Activated naive CD4-positive, alpha-beta T cell treated with anti-CD3 and anti-CD28 coated beads for 36 hours (primary cell): ENCODE data around the gene ADAMTS12. TPM values are rescaled to one million over a fixed set of nuclear protein-coding genes. Genes with fewer than 3 reads are reported as not detected.

Source experiments
- CTCF ChIA-PET: fragments of 350-600 bp; sonication (Branson Sonifier 250); formaldehyde crosslinking; loops from one replicate; lab custom pipeline; 2021; ENCODE audit warnings: antibody characterized with exemption; lab: Charles Lee
- DNase-seq: peaks from one replicate; pipeline ENCODE4 v3.0.0-alpha.2; 2020
- H3K27ac Mint-ChIP-seq: one replicate; pipeline ENCODE4 v1.8.0; 2021; ENCODE audit warnings: mild to moderate bottlenecking, mixed read lengths
- H3K27me3 Mint-ChIP-seq: one replicate; pipeline ENCODE4 v1.8.0; 2021; ENCODE audit warnings: low read depth, mixed read lengths
- H3K36me3 Mint-ChIP-seq: one replicate; pipeline ENCODE4 v1.8.0; 2021; ENCODE audit warnings: low read depth, mixed read lengths
- H3K4me1 Mint-ChIP-seq: one replicate; pipeline ENCODE4 v1.8.0; 2021; ENCODE audit warnings: low read depth, mixed read lengths
- H3K4me3 Mint-ChIP-seq: one replicate; pipeline ENCODE4 v1.8.0; 2021; ENCODE audit warnings: mild to moderate bottlenecking, moderate library complexity, mixed read lengths
- H3K9me3 Mint-ChIP-seq: one replicate; pipeline ENCODE4 v1.8.0; 2021; ENCODE audit warnings: mixed read lengths
- intact Hi-C: fragments of 100-400 bp; cut with micrococcal nuclease; formaldehyde crosslinking; loops from one replicate; pipeline ENCODE4 v1.15.1; 2023
- total RNA-seq, 2 experiments: library from RNA; stranded (reverse); gene quantifications; one replicate each; pipeline ENCODE4 v1.2.3, GENCODE V29; 2021

Gene ADAMTS12
- total RNA-seq, 2 experiments from 2014 or later, result not detected

- H3K4me3 Mint-ChIP-seq, result no peak overlapping the region
- CTCF ChIA-PET, result no interaction called here
- intact Hi-C loops, result no loop called here
- no peaks in the 10 kb centered on the region for H3K4me1 Mint-ChIP-seq
- no peaks in the 10 kb centered on the region for H3K36me3 Mint-ChIP-seq
- H3K27me3 Mint-ChIP-seq, result no peaks in the 10 kb centered on the region
- DNase-seq, result no peak
- H3K27ac Mint-ChIP-seq, result no peak overlapping the region
- no peaks in the 10 kb centered on the region for H3K9me3 Mint-ChIP-seq
These were observed 205.7 kb downstream of the ADAMTS12 start for GRCh38 chr5:33685873-33686755.

- DNase-seq, result no peak
- Mint-ChIP-seq H3K36me3 (no peaks in the 10 kb centered on the region), H3K27me3 (no peaks in the 10 kb centered on the region), H3K4me3 (no peak overlapping the region), H3K4me1 (no peaks in the 10 kb centered on the region), H3K9me3 (peaks cover 1% of the 10 kb centered on the region), H3K27ac (no peak overlapping the region)
- intact Hi-C loops, result no loop called here
- CTCF ChIA-PET, result interaction anchor here (0.7 kb wide), 1 partner anchor 285 kb away, joined by 3 read pairs; no protein-coding TSS in a partner anchor
These were observed 207.2 kb downstream of the ADAMTS12 start for GRCh38 chr5:33684496-33685159.

- H3K27me3 Mint-ChIP-seq, result no peaks in the 10 kb centered on the region
- intact Hi-C loops, result no loop called here
- no peak overlapping the region for H3K4me3 Mint-ChIP-seq
- CTCF ChIA-PET, result interaction anchor here (0.8 kb wide), 1 partner anchor 24 kb away, joined by 3 read pairs; no protein-coding TSS in a partner anchor
- H3K27ac Mint-ChIP-seq, result no peak overlapping the region
- no peak for DNase-seq
- H3K36me3 Mint-ChIP-seq, result no peaks in the 10 kb centered on the region
- no peaks in the 10 kb centered on the region for H3K4me1 Mint-ChIP-seq
- peaks cover 1% of the 10 kb centered on the region for H3K9me3 Mint-ChIP-seq
These were observed 212.0 kb downstream of the ADAMTS12 start for GRCh38 chr5:33679791-33680190.

GRCh38 chr5:33675958-33676464, 215.8 kb downstream of the ADAMTS12 start:
- H3K9me3 Mint-ChIP-seq, result peaks cover 1% of the 10 kb centered on the region
- no peak for DNase-seq
- no peak overlapping the region for H3K27ac Mint-ChIP-seq
- CTCF ChIA-PET, result no interaction called here
- no peaks in the 10 kb centered on the region for H3K36me3 Mint-ChIP-seq
- no peaks in the 10 kb centered on the region for H3K4me1 Mint-ChIP-seq
- no peak overlapping the region for H3K4me3 Mint-ChIP-seq
- H3K27me3 Mint-ChIP-seq, result no peaks in the 10 kb centered on the region
- intact Hi-C loops, result no loop called here

GRCh38 chr5:33671700-33672291, 220.0 kb downstream of the ADAMTS12 start:
- CTCF ChIA-PET, result no interaction called here
- intact Hi-C loops, result no loop called here
- no peak for DNase-seq
- no peaks in the 10 kb centered on the region for H3K36me3 Mint-ChIP-seq
- no peaks in the 10 kb centered on the region for H3K27me3 Mint-ChIP-seq
- no peak overlapping the region for H3K4me3 Mint-ChIP-seq
- no peaks in the 10 kb centered on the region for H3K4me1 Mint-ChIP-seq
- H3K9me3 Mint-ChIP-seq, result no peaks in the 10 kb centered on the region
- H3K27ac Mint-ChIP-seq, result no peak overlapping the region

GRCh38 chr5:33662722-33663427, 228.9 kb downstream of the ADAMTS12 start:
- no peak overlapping the region for H3K4me3 Mint-ChIP-seq
- H3K27ac Mint-ChIP-seq, result no peak overlapping the region
- no peaks in the 10 kb centered on the region for H3K36me3 Mint-ChIP-seq
- no peaks in the 10 kb centered on the region for H3K9me3 Mint-ChIP-seq
- DNase-seq, result no peak
- CTCF ChIA-PET, result no interaction called here
- H3K27me3 Mint-ChIP-seq, result no peaks in the 10 kb centered on the region
- no peaks in the 10 kb centered on the region for H3K4me1 Mint-ChIP-seq
- intact Hi-C loops, result no loop called here

- intact Hi-C loops, result no loop called here
- H3K4me1 Mint-ChIP-seq, result no peaks in the 10 kb centered on the region
- peaks cover 2% of the 10 kb centered on the region for H3K27me3 Mint-ChIP-seq
- H3K4me3 Mint-ChIP-seq, result no peak overlapping the region
- DNase-seq, result no peak
- no peaks in the 10 kb centered on the region for H3K9me3 Mint-ChIP-seq
- CTCF ChIA-PET, result no interaction called here
- H3K36me3 Mint-ChIP-seq, result no peaks in the 10 kb centered on the region
- no peak overlapping the region for H3K27ac Mint-ChIP-seq
These were observed 232.1 kb downstream of the ADAMTS12 start for GRCh38 chr5:33659526-33660169.

GRCh38 chr5:33657804-33658440, 233.9 kb downstream of the ADAMTS12 start:
- no peak for DNase-seq
- no peak overlapping the region for H3K4me3 Mint-ChIP-seq
- intact Hi-C loops, result no loop called here
- no peaks in the 10 kb centered on the region for H3K9me3 Mint-ChIP-seq
- no peak overlapping the region for H3K27ac Mint-ChIP-seq
- no peaks in the 10 kb centered on the region for H3K4me1 Mint-ChIP-seq
- peaks cover 2% of the 10 kb centered on the region for H3K27me3 Mint-ChIP-seq
- CTCF ChIA-PET, result no interaction called here
- no peaks in the 10 kb centered on the region for H3K36me3 Mint-ChIP-seq

- Mint-ChIP-seq H3K36me3 (no peaks in the 10 kb centered on the region), H3K27ac (no peak overlapping the region), H3K4me3 (no peak overlapping the region), H3K27me3 (peaks cover 2% of the 10 kb centered on the region), H3K4me1 (no peaks in the 10 kb centered on the region), H3K9me3 (no peaks in the 10 kb centered on the region)
- CTCF ChIA-PET, result no interaction called here
- intact Hi-C loops, result no loop called here
- no peak for DNase-seq
These were observed 234.6 kb downstream of the ADAMTS12 start for GRCh38 chr5:33657176-33657575.

- H3K27me3 Mint-ChIP-seq, result peaks cover 2% of the 10 kb centered on the region
- no peaks in the 10 kb centered on the region for H3K4me1 Mint-ChIP-seq
- H3K27ac Mint-ChIP-seq, result no peak overlapping the region
- H3K9me3 Mint-ChIP-seq, result no peaks in the 10 kb centered on the region
- intact Hi-C loops, result no loop called here
- no peak for DNase-seq
- no peaks in the 10 kb centered on the region for H3K36me3 Mint-ChIP-seq
- no peak overlapping the region for H3K4me3 Mint-ChIP-seq
- CTCF ChIA-PET, result no interaction called here
These were observed 240.9 kb downstream of the ADAMTS12 start for GRCh38 chr5:33650911-33651310.
